ENCODE data around the gene ADAD1.
A peak's percentile ranks its signal among the peaks of the same experiment; 100 is the strongest.
"Not testable (repeated sequence)": the region's sequence is repeated elsewhere in the genome, so short reads cannot be mapped to it uniquely, and the experiment has no call there.

Gene ADAD1

DNA sequence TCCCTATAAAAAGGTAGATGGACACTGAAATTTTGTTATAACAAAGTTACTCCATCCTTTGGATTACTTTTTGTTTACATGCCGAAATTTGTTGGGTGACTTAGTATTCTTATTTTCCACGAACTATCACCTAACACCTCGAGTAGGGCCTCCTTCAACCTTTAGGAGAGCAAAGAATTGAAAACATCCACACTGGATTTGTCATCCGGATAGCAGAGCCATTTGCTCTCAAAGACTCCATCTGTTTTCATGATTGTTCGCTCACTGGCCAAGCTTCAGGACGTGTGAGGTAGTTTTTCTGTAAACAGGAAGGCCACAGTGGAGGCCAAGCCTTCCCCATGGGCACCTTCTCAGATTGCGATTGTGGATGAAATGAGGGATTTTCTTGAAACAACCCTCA is at the start of gene ADAD1:
Gene ADAD1 (plus strand): TSS at position 301 of the 400 bp plus-strand sequence. CDS start 1,059 bp downstream, outside the sequence.
- DNase-seq, result no peak

GRCh38 chr4:122329876-122330565 is 48.8 kb upstream of the ADAD1 start:
- DNase-seq, result peak; percentile 63

- no peak for DNase-seq
Observed at GRCh38 chr4:122331195-122331594, 47.6 kb upstream of the ADAD1 start.

DNA sequence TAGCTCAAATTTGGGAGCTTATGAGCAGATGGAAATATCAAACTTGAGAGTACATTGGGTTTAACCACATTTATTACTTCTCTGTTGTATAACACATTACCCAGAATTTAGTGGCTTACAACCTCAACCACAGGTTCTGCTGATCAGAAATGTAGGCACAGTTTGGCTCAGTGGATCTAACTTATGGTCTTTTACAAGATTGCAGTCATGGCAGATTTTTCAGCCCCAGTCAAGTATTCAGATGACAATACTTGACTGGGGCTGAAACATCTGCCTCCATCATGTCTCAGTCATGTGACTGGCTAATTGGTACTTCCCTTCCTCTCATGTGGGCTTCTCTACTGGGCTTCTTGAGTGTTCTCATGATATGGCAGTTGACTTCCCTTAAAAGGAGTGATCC is 44.0 kb upstream of the ADAD1 start:
- DNase-seq, result no peak

GRCh38 chr4:122341886-122342285 is 36.9 kb upstream of the ADAD1 start:
- DNase-seq, result peak; percentile 64

GRCh38 chr4:122346036-122346435 is 32.8 kb upstream of the ADAD1 start:
- peak; percentile 44 for DNase-seq

- no peak for DNase-seq
Observed at GRCh38 chr4:122346503-122346902, 32.3 kb upstream of the ADAD1 start.

DNA sequence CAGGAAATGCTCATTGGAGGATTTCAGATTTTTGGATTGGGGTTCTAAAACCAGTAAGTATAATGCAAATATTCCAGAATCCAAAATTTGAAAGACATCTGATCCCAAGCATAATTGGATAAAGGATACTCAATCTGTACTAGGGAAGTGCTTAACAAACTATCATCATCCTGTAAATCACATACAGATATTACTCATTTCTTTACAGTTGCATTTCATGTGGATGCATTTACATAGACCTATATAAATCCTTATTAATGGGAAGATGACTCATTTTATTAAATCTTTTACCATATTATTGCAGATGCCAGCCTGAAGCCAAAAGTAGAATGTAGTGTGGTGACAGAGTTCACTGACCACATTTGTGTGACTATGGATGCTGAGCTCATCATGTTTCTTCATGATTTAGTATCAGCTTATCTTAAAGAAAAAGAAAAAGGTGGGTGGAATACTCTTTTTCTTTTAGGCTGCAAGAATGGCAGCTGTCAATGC is 22.4 kb upstream of the ADAD1 start:
- no peak for DNase-seq

DNA sequence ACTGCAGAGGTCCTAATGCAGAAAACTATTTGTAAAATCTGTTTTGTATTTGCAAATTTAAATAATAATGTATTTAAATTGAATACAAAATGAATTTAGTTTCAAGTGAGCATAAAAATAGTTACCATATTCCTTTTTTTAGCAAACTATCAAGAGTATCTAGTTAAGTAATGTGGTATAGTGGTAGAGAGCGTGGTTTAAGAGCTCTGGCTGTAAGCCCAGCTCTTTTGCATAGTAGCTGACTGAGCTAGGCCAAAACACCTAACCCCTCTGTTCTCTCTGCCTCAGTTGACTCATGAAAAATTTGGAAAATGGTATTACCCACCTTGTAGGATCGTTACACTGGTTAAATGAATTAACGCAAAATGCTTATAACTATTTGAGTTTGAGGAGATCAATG is 18.1 kb upstream of the ADAD1 start:
- DNase-seq, result no peak

DNA sequence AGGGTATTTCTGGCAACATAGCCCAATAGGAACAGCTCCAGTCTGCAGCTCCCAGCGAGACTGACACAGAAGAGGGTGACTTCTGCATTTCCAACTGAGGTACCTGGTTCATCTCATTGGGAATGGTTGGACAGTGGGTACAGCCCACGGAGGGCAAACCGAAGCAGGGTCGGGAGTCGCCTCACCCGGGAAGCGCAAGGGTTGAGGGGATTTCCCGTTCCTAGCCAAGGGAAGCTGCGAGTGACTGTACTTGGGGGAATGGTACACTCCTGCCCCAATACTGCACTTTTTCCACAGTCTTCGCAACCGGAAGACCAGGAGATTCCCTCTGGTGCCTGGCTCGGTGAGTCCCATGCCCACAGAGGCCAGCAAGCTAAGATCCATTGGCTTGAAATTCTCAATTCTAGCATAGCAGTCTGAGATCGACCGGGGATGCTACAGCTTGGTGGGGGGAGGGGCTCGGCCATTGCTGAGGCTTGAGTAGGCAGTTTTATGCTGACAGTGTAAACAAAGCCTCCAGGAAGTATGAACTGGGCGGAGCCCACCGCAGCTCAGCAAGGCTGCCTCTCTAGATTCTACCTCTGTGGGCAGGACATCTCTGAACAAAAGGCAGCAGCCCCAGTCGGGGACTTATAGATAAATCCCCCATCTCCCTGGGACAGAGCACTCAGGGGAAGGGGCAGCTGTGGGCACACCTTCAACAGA is 14.0 kb upstream of the ADAD1 start:
- no peak for DNase-seq

DNA sequence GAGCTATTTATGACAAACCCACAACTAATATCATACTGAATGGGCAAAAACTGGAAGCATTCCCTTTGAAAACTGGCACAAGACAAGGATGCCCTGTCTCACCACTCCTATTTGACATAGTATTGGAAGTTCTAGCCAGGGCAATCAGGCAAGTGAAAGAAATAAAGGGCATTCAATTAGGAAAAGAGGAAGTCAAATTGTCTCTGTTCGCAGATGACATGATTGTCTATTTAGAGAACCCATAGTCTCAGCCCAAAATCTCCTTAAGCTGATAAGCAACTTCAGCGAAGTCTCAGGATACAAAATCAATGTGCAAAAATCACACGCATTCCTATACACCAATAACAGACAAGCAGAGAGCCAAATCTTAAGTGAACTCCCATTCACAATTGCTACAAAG is 10.0 kb upstream of the ADAD1 start:
- not testable (repeated sequence) for DNase-seq

DNA sequence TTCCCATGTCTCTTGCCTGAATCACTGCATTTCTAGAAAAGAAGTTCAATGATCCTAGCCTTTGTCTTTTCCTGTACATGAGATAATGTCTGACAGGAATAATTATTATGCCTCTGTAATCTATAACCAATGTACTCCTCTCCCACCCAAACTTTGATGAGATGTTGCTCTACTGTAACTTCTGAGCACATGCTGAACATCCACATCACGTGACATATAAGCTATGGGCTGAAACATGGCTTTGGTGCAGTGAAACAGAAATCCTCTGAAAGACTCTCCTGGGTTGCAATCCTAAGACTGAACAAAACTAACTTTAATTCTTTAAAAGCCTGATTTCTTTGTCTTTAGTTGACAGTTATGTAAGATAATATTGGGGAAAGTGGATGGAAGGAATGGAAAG is 1.5 kb upstream of the ADAD1 start:
- DNase-seq, result no peak

GRCh38 chr4:122379239-122379638 is 428 bp downstream of the ADAD1 start:
- DNase-seq, result no peak

DNA sequence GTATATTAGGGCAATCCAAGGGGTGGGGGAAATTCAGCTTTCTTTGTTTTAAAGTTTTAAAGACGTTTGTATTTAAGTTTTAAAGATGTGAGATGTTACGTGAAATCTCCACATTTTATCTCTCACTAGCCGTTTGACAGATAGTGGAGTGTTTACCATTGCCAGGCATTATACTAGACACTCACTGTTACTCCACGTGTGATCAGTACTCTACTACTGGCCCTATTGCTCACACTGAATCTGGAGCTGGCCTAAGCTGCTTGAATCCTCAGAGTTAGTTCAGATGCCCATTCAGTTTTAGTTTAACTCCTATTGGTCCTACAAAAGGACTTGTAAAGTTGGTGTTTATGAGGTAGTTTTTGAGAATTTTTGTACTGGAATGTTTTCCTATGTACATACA is 4.5 kb downstream of the ADAD1 start:
- no peak for DNase-seq

DNA sequence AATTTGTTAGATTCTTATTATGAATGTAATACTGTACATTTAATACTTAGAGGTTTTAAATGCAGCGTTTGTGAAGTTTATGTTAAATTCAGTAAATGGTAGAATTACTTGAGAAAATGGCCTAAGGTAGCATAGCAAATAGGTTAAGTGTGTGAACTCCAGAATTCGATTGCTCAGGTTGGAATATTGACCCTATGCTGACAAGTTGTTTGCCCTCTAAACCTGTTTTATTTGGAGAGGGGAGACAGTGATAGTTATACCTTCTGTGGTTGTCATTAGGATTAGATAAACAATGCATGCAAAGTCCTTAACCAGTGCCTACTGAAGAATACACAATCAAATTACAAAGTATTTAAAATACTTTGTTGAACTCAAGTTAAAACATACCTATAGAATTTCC is 5.4 kb downstream of the ADAD1 start:
- DNase-seq, result no peak

GRCh38 chr4:122393276-122393675 is 14.5 kb downstream of the ADAD1 start:
- DNase-seq, result no peak

GRCh38 chr4:122403861-122404260 is 25.1 kb downstream of the ADAD1 start:
- DNase-seq, result no peak

DNA sequence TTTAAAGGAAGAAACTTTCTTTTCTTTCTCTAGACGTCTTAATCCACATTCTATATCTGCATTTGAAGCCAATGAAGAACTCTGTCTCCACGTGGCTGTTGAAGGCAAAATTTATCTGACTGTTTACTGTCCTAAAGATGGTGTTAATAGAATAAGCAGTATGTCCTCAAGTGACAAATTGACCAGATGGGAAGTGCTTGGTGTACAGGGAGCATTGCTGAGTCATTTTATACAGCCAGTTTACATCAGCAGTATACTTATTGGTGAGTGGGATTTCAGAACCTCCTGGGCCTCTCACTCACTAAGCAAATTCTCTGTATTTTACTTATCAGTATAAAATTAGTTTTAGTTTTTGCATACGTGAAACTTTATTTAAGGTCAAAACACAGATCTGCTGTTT is 33.7 kb downstream of the ADAD1 start:
- DNase-seq, result no peak

DNA sequence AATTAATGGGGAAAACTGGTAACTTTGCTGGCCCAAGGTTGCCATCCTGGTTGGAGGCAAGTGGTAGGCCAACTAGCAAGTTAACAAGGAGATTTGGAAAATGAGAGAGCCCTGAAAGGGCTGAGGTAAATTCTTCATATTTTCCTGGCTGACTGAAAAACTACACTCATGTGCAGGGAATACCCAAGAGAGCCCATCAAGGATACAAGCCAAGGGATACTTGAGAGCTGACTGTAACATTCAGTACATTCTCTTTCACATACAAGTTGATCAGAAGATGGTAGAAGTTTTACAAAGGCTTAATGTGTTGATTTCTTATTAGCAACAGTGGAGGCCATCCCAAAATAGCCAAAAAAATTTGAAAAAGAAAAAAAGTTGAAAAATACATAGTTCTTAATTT is 44.4 kb downstream of the ADAD1 start:
- DNase-seq, result peak; percentile 39

GRCh38 chr4:122431351-122431750 is 52.5 kb downstream of the ADAD1 start:
- no peak for DNase-seq

DNA sequence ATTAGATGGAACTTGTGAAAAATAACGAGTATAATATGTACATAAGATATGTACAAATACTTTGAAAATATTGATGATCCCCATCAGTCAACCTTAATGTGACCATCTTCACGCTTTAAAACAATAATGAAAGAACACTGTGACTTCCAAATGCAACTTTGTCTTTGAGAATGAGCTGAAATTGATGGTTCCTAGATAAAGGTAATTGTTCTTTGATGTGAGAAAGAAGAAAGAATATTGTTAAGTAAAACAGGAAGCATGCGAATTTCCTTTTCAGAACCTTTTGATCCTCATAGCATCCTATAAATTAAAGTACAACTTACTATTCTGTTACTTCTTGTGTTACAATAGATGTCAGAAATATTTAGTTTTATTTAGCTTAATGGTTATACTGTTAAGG is 55.5 kb downstream of the ADAD1 start:
- DNase-seq, result no peak

DNA sequence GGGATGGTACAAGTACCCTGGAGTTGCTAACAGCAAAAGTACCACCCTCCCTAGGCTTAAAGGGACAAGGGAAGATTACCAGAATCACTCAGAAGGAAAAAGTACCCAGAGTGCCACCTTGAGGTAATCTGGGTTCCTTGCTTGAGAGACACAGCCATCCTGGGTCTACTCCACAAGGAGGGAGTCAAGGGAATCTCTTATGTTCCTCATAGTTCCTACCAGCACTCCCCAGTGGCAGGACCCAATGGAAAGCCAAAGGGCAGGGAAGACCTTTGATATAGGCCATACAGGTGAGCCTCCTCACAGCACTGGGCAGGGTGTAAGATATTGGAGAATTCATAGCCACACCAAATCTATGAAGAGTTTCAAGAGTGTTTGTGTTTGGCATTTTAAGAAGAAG is 72.0 kb downstream of the ADAD1 start:
- DNase-seq, result peak; percentile 9

- no peak for DNase-seq
Observed at GRCh38 chr4:122453384-122453995, 74.7 kb downstream of the ADAD1 start.
